Activated CD4-positive, alpha-beta T cell treated with anti-CD3 and anti-CD28 coated beads, Interleukin-2, amount 50 U/mL, for 4 hours (primary cell): ENCODE results near the gene CABLES2.

Source experiments
- DNase-seq, 2 experiments: peaks; one replicate each; pipeline ENCODE4 v3.0.0-alpha.2; 2020

CABLES2 gene, protein sequence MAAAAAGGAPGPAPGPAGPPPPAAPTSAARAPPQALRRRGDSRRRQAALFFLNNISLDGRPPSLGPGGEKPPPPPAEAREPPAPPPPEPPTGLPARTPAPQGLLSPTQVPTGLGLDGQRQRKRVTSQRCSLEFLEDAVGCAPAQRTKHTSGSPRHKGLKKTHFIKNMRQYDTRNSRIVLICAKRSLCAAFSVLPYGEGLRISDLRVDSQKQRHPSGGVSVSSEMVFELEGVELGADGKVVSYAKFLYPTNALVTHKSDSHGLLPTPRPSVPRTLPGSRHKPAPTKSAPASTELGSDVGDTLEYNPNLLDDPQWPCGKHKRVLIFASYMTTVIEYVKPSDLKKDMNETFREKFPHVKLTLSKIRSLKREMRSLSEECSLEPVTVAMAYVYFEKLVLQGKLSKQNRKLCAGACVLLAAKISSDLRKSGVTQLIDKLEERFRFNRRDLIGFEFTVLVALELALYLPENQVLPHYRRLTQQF

DNA sequence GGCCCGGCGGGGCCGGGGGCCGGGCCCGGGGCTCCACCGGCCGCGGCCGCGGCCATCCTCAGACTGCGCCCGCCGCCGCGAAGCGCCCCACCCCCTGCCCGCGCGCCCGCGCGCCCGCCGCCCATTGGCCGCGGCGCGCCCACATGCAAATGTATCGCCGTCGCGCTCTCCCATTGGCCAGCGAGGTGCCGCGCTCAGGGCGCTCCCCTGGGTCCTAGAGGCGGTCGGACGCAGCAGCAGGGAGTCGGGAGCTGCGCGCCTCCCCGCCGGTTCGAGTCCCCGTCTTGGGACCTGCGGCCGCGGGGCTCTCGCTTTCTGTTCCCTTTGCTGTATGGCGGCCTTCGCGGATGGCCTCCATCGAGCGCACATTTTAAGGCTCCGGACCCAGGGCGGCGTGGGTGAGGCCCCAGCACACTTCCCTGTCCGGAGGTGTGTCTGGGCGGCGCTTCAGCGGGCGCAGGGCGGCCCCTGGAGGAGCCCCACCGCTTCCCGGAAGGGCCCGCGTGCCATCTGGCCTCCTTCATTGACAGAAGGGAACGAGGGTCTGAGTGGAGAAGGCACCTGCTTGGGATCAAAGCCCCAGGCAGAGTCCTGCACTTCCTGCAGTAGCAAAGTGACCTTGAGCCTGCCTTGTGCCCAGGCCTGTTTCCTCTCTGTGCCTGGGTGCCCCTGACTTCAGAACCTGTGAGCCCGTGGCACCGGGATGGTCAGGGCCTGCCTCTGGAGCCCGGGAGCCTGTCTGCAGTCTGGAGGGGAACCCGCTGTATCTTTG is at the start of gene CABLES2:
TSS of gene CABLES2 (minus strand) at position 65 of the 772 bp plus-strand sequence. CDS start at position 56, 9 bp downstream.
- DNase-seq, result peak; percentile 84 to 87

DNA sequence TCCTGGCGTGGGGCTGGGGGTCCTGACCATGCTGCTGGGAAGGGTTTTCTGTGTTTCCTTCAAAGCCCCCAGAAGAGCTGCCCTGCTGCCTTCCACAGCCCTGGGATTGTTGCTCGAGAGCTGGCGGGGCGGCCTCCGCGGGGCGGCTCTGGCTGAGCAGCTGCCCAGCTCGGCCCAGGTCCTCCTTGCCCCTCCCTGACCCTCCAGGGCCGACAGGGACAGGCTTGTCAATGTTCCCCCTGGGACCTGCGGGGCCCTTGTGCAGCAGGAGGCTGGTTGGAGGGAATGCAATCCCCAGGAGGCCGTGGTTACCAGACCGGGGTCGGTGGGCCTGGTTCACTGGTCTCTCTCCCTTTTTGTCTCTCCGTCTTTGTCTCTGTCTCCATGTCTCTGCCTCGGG is 48.8 kb upstream of the CABLES2 start:
- DNase-seq, result no peak

DNA sequence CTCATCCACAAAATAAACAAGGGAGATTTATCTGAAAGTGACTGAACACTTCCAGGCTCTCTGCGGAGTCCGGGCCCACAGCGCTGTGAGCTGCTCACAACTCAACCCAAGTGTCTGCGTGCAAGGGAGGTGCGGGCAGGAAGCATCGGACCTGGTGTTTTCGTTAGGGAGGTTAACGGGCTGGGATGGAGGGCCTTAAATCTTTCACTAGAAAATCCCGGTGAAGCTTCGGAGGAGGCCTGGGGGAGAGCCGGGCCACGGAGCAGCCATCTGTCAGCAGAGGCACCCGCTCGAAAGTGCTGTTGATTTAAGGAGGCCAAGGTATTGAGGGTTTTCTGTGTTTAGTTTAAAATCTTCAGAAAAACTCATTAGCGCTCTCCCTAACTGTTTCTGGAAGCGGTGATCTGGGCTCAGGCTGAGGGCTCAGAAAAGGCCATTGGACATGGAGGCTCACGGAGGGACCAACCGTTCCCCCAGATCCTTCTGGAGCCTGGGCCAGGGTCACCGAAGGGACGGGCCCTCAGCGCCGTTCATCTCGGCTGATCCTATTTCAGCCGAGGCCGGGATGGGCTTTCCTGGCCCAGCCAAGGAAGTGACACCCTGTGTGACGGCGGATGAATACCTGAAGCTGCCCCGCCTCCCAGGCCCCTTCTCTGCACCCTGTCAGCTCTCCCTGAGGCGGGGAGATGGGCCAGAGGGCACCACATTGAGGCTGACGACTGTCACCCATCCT is 48.0 kb upstream of the CABLES2 start:
- no peak for DNase-seq

DNA sequence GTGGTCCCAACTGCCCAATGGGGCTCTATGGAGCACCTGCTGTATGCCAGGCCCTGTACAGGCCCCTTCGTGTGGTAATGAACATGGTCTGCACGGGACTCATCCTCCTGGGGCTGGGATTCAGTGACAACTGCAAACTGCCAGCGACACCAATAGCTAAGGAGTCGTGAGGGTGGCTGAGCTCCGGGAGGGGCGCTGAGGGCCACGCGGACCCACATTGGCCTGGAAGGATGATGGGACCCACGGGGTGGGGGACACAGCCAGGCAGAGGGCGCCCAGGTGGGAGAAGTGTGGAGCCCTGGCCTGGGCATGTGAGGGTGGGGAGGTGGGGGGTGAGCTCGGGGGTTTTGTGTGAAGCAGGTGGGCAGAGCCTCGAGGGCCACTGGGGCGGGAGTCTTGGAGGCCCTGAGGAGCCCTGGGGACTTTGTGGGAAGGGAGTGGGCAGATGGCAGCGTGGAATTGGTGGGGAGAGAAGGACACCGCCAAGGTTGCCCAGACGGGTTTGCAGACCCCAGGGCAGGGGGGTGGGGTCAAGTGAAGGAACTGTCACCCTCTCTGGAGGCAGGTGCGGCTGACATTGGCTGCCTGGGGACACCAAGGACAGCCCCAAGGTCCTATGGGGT is 46.2 kb upstream of the CABLES2 start:
- no peak for DNase-seq

DNA sequence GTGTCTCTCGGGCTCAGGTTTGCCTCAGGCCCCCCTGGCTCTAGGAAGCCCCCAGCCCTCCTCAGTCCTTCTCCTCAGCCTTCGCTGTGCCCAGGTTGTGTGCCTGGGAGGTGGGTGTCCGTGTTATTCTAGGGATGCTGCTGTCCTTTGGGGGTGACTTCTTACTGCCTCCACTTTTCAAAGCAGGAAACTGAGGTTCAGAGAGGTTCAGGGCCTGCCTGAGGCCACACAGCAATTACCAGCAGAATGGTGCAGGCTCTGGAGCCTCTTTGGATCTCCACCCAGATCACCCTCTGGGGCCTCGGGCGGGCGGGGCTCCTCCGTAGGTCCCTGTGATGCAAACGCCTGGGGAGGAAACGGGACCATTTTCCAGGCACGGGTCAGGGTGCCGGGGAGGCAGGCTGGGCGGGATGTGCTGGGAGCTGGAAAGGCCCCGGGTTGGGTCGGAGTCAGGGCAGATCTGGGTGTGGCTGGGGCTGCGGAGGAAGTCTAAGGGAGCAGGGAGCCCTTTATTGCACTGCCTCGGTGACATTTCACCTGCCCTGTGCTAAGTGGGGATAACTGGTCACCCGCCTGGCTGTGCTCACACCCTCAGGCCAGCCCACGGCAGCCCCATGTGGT is 45.5 kb upstream of the CABLES2 start:
- DNase-seq, result no peak

DNA sequence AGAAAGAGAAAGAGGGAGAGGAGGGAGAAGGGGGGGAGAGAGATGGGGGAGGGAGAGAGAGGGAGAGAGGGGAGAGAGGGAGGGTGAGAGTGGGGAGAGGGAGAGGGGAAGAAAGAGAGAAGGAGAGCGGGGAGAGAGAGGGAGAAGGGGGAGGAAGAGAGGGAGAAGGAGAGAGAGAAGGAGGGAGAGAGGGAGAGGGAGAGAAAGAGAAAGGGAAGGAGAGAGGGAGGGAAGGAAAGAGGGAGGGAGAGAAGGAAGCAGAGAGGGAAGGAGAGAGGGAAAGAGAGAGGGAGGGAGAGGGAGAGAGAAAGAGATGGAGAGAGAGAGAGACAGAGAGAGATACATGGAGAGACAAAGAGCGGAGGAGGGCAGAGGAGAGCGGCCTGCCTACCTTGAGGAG is 44.9 kb upstream of the CABLES2 start:
- DNase-seq, result no peak

DNA sequence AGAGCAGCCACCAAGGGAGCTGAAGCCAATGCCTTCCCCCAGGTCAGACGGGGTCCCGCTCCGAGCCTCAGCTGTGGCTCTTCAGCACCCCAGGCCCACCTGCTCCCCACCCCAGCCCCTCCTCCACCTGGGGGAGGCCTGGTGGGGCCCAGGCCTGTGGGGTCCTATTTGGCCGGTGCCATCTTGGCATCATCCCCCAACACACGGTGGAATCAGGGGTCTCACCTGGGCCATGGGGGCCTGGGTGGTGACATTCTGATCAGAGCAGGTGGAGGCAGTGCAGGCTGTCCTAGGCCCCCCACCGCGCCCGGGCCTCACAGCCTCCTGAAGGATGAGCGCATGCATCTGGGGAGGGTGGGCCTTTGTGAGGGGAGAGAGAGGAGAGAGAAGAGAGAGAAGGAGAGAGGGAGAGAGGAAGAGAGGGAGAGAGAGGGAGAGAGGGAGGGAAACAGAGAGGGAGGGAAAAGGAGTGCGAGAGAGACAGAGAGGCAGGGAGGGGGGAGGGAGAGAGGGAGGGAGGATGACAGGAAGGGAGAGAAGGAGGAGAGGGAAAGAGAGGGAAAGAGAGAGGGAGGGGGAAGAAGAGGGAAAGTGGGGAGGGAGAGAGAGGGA is 44.2 kb upstream of the CABLES2 start:
- no peak for DNase-seq

DNA sequence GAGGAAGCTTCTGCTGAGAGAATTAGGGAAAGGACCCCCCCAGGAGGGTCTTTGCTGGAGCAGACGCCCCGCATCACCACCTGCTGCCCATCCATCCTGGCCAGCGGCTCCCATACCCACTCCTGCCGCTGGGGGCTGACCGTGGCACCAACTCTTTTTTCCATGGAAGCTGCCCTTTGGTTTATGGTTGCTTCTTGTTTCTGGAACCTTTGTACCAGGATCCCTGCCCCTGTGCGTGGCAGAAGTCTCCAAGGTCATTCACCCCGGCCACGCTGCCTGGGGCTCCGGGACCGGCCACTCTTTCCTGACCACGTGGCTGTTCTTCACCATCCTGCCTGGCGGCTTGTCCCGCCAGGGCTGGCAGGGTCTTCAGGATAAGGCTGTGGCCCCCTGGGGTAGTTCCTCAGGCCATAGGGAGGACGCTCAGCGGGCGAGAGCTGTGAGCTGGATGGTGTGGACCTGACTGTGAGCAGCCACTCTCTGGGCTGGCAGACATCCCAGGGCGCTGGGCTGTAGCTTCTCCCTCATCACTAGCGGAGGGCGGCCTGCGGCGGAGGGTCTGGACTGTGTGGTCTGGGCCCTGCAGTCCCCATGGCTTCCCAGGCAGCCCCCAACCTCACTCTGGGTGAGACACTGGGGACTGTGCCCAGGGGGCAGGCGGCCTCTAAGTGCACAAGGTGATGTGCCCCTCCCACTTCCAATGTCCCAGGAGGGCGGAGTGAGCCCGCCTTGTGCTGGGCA is 43.0 kb upstream of the CABLES2 start:
- no peak for DNase-seq

DNA sequence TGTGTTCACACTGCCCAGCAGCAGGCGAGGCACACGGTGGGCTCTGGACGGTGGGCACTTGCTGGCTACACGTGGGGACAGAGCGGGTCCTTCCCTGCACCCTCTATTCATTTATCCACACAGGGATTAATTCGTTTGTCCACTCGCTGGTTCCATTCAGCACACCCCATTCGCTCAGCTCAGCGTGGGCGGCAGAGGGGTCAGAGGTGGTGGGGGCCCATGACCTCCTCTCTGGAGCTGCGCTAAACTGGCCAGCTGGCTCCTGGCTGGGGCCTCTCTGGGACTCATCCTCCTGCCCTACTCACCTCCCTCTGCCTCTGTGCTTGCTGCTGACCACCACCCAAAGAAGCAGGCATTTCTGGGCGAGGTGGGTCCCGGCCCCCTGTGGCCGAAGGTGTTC is 41.7 kb upstream of the CABLES2 start:
- DNase-seq, result no peak

DNA sequence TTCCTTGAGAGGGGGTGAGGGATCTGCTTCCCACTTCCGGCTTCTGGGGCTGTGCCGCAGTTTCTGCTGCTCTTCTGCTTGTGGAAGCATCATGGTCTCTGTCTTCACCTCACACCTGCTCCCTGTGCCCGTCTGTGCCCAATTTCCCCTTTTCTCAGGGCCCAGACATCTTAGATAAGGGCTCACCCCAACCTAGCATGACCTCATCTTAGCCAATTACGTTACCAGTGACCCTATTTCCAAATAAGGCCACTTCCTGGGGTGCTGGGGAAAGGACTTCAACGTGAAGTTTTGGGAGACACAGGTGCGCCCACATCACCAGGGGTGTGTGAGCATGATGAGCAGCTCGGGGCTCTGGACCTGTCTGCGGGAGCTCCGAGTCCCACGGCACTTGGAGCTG is 41.0 kb upstream of the CABLES2 start:
- no peak for DNase-seq

DNA sequence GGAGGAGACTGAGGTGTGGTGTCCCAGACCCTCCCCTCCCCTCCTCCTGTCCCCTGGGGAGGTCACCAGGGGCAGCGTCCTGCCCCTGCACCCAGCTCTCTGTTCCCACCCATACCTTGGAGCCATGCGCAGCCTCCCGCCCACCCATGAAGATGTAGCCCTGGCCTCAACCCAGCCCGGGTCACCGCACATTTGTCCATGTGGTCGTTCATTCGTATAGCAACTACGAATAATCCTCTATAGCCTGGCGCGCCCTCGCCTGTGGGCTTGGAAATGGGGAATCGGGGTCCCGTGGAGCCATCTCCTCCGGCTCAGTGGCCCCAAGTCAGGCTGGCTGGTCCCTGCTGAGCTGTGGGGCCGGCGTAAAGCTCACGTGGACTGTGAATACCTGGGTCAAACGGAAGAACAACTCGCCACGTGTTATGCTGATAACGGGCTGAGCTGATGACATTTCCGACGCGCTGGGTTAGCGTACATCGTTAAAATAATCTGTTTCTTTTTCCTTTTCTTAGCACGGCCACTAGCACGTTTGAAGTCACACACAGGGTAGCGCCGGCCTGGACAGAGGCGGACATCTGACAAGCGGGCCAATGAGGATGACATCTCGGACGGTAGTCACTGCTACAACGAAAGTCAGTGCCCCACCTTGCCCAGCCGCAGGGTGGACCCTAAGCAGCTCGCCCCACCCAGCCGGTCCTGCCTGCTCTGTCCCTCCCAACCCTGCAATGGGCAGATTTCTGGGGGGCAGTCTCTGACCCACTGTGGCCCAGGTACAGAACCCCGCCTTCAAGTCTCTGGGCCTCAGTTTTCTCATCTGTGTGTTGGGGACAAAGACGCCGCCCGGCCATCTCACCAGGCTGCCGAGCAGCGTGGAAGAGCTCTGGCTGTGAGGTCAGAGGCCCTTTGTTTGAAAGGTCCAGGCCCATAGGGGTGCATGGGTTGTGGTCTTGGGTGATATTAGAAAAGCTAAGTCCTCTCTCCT is 40.1 kb upstream of the CABLES2 start:
- no peak for DNase-seq

DNA sequence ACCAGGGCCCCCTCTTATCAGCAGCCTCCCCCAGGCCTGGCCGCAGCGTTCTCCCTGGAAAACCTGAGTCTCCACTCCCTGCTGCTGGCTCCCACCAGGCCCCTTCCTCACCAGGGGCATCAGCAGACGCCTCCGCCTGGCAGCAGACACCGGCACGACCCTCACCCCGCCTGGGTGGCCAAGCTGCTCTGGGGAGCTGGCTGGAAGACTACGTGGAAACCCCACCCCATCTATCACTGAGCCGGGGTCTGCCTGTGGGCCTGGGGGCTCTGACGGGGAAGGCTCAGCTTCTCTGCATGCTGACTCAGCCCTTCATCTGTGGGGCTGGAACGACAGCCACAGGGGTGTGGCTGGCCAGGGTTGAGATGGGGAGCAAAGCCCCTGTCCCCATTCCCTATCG is 39.4 kb upstream of the CABLES2 start:
- no peak for DNase-seq

DNA sequence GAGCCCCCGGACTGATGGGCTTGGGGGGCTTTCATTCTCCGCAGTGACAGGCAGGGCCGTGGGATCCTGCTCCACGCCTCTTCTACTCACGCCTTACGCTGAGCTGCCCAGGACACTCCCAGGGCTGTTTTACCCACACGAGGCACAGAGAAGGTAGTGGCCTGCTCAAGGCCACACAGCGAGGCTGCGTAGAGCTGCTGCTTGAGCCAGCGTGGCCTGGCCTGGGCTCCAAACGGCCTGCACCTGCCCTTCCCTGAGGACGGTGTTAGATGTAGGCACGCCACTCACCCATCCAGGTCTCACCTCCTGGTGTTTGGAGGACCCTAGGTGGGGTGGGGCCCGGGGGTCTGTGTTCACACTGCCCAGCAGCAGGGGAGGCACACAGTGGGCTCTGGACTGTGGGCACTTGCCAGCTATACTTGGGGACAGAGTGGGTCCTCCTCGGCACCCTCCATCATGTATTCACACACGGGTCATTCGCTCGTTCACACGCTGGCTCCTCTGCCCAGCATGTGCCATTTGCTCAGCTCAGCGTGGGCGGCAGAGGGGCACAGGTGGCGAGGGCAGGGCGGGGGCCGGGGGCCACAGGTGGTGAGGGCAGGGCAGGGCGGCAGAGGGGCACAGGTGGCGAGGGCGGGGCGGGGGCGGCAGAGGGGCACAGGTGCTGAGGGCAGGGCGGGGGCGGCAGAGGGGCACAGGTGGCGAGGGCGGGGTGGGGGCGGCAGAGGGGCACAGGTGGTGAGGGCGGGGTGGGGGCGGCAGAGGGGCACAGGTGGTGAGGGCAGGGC is 38.7 kb upstream of the CABLES2 start:
- DNase-seq, result no peak

DNA sequence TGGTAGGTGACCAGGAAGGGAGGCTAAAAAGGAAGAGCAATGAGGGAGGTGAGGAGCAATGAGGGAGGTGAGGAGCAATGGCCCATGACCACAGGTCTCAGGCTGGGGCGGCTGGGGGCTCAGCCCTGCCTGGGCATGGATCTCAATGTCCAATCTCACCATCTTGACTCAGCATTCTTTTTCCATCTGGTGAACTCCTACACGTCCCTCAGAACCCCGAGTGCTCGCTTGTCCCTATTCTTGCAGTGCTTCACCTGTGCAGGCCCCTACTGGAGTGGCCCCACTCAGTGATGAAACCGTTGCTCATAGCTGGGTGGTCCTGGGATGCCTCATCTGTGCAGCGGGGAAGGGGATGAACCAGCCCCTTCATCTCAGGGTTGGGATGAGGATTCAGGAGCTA is 37.2 kb upstream of the CABLES2 start:
- no peak for DNase-seq

DNA sequence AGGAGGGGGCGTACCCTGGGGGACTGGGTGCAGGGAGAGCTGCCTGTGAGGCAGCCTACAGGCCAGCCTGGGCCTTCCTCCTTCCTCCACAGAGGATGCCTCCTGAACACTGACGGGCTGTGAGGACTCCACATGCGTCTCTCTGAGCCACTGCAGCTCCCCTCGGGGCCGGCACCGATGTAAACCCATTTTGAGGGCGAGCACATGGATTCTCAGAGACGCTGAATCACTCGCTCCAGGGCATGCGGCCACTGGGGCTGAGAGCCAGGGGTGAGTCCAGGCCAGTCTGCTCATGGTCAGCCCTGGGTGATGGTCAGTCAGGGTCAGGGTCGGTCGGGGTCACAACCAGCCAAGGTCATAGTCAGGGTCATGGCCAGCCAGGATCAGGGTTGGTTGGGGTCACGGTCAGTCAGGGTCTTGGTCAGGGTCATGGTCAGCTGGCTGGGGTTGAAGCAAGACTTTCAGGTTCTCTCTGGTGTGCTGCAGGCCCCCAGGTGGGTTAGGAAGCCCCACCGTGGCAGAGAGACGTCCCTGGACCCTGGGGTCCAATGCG is 35.0 kb upstream of the CABLES2 start:
- no peak for DNase-seq

DNA sequence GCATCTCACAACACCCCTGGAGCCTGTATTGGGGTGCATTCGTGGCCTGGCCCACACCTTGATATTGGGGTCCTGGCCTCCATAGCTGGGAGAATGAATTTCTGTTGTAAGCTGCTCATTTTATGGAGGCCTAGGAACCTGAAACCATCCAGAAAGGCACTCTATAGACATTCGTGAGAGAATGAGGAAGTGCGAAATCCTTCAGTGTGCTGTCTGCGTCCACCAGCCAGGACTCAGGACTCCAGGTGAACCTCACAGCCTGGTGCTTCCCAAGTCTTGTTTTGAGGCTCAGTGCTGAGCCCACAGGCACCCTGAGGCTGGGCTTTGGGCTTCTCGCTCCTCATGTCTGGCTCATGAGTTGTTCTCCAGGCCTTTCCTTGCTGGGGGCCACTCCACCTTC is 32.1 kb upstream of the CABLES2 start:
- DNase-seq, result no peak

DNA sequence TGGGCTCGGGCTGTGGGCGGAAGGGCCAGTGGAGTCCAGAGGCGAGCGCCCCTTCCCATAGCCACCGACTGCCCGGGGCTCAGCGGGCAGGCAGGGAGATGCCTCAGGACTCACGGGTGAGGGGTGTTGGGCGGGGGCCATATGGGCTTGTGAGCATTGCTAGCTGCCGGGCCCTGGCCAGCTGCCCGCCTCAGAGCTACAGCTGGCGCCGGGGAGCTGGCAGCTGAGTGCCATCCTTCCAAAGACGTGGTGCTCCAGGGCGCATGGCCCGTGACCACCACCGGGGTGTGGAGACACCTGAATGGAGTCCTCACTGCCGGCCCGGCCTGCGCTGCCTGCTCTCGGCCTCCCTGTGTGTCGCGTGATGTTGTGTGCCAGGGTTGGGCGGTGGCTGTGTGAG is 30.8 kb upstream of the CABLES2 start:
- DNase-seq, result no peak

DNA sequence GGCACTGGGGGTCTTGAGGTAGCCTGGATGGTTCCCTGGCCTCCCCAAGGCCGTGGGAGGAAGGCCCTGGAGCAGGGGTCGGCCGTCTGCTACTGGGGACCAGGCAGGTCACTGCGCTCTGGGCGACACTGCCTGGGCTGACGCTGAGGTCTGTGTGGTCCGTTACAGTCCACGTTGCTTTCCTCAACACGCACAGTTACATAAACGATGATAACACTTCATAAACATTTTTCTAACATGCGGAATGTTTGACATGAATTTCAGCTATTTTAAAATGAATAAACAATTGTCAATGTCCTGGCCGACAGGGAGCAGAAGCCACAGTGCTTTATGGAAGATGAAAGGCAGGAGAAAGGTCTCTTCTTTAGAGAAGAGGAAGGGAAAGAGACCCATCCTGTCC is 30.4 kb upstream of the CABLES2 start:
- no peak for DNase-seq

DNA sequence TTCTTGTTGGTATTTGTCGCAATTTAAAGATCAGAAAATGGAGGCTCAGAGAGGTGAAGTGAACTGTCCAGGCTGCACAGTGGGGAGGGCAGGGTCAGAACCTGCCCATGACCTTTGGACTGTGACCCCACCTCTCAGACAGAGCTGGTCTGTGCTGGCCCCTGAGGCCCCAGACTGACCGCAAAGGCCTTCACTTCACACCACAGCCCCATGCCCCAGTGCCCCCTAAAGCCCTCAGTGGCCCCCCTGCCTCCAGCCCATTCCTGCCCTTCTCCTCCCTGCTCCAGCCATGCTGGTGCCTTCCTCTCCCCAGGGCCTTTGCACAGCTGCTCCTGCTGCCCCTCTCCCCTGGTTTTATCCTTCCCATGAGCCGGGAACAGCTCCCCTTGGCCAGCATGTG is 29.6 kb upstream of the CABLES2 start:
- DNase-seq, result no peak
